NOMO-1 treated with DMSO at 0.1 percent for 48 hours (cell line): ENCODE measurements around the gene MYEOV.

Source experiments
- DNase-seq: peaks from one replicate; lab custom pipeline; 2025; ENCODE audit not compliant: unreplicated experiment; lab: John Stamatoyannopoulos, UW

MYEOV gene

GRCh38 chr11:69339041-69339733, 45.2 kb downstream of the MYEOV start:
- DNase-seq: no peak

DNA sequence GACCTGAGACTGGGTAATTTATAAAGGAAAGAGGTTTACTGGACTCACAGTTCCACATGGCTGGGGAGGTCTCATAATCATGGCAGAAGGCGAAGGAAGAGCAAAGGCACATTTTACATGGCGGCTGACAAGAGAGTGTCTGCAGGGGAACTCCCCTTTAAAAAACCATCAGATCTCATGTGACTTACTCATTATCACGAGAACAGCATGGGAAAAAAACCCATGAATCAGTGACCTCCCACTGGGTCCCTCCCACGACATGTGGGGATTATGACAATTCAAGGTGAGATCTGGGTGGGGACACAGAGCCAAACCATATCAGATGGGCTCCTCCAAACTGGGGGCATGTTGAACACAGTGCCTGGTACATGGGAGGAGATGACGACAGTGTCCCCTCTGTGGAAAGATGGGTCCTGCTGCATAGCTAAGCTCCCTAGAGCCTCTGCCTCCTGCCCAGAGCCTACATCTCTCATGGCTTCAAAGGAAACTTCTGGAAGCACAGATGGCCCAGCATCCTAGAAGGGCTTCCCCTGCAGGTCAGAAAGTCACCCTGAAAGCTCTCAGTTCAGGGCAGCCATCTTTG, 46.1 kb downstream of the MYEOV start:
- no peak for DNase-seq

- DNase-seq: no peak
These were observed 48.8 kb downstream of the MYEOV start for GRCh38 chr11:69342588-69343330.

DNA sequence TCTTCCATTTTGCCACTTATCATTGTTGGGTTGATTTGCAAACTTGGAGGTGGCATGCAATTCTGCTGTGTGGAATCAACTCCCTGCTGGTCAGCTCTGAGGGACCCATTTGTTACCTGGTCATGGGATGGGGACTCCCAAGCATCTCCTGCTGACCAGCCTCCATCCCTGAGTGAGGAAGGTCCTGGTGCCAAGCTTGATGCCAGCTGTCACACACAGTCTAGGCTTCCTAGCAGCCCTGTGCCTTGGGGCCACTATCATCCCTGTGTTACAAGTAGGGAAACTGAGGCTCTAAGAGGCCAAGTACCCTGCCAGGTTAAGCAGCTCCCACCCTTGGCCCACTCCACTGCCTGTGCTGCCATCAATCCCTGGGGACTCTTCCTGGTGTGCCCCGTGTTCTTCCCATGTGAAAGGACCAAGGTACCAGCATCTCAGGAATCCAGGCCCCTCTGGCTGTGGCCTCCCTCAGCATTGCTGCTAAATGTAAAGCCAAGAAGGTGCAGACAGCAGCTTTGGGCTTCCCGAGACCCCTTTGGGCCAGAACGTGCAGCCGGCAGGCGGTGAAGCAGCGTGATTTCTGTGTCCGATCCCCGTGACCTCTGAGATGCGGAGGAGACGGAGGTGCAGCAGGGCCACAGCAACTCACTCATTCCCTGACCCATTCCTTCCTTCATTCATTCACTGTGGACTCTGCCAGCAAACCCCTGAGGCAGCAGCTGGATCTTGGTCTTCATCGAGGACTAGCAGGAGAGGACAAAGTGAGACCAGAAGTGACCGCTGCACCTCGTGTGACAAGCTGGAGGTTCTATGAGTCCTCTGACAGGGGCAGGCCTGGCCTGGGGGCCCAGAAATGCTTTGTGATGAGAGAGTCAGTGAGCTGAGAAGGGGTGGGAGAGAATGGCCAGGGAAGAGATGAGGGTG, 49.7 kb downstream of the MYEOV start:
- DNase-seq: no peak

DNA sequence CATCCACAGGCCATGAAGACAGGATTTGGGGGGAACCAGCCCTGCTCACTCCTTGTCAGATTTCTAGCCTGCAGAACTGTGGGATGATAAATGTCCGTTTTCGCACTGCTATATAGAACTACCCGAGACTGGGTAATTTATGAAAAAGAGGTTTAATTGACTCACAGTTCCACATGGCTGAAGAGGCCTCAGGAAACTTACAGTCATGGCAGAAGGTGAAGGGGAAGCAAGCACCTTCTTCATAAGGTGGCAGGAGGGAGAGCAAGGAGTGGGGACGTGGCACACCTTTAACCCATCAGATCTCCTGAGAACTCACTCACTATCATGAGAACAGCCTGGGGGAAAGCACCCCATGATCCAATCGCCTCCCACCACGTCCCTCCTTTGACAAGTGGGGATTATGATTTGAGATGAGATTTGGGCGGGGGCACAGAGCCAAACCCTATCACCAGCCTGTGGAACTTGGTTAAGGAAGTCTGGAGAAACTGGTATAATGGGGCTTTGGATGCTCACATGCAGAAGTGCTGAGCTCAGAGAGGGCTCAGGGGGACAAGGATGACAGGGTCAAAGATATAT, 50.7 kb downstream of the MYEOV start:
- DNase-seq: no peak
